ENCODE measurements around the gene TMPO.
"Not testable (repeated sequence)": the region's sequence is repeated elsewhere in the genome, so short reads cannot be mapped to it uniquely, and the experiment has no call there.

The TMPO gene

GRCh38 chr12:98492580-98493140 lies 22.7 kb upstream of the TMPO start:
- no peak for DNase-seq (ENCODE audit: extremely low read depth, low read depth)
- TF ChIP-seq CTCF (IDR thresholded peaks at IDR 0.05; ENCODE audit: low read depth, low read length) = no peak

- DNase-seq (ENCODE audit: extremely low read depth, low read depth) = not testable (repeated sequence)
Measured at GRCh38 chr12:98501266-98501629, 14.1 kb upstream of the TMPO start.

- TF ChIP-seq CTCF (IDR thresholded peaks at IDR 0.05; ENCODE audit: low read depth, low read length) = no peak
- DNase-seq (ENCODE audit: extremely low read depth, low read depth) = peak; percentile 91
Measured at GRCh38 chr12:98503342-98503591, 12.1 kb upstream of the TMPO start.

GRCh38 chr12:98503592-98504367 lies 11.6 kb upstream of the TMPO start:
- TF ChIP-seq CTCF (IDR thresholded peaks at IDR 0.05; ENCODE audit: low read depth, low read length) = no peak
- DNase-seq (ENCODE audit: extremely low read depth, low read depth) = peak; percentile 86

GRCh38 chr12:98504368-98504617 lies 11.1 kb upstream of the TMPO start:
- no peak for TF ChIP-seq CTCF (IDR thresholded peaks at IDR 0.05; ENCODE audit: low read depth, low read length)
- no peak for DNase-seq (ENCODE audit: extremely low read depth, low read depth)

- no peak for TF ChIP-seq CTCF (IDR thresholded peaks at IDR 0.05; ENCODE audit: low read depth, low read length)
- DNase-seq (ENCODE audit: extremely low read depth, low read depth) = no peak
Measured at GRCh38 chr12:98509063-98509462, 6.3 kb upstream of the TMPO start.

GRCh38 chr12:98511806-98512205 lies 3.6 kb upstream of the TMPO start:
- not testable (repeated sequence) for DNase-seq (ENCODE audit: extremely low read depth, low read depth)

- TF ChIP-seq CTCF (IDR thresholded peaks at IDR 0.05; ENCODE audit: low read depth, low read length) = no peak
- DNase-seq (ENCODE audit: extremely low read depth, low read depth) = no peak
Measured at GRCh38 chr12:98513379-98514322, 1.7 kb upstream of the TMPO start.
